ENCODE data around the gene SNRPB2.

Gene SNRPB2

DNA sequence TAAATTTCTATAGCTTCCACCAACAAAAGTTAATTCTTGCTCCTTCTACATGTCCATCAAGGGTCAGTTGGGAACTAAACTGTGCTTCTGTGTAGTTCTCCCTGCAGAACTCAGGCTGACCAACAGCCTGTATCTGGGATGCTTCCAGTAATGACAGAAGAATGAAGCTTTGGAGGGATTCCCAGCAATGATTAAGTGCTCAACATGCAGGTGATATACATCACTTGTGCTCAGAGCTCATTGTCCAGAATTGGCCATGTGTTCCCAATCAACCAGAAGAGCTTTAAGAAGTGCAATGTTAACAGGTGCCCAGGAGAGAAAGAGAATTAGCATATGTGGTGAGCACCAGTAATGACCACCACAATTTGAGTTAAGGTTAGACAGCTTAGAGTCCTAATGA, 37.4 kb upstream of the SNRPB2 start:
- TF ChIP-seq, protein P1, sequence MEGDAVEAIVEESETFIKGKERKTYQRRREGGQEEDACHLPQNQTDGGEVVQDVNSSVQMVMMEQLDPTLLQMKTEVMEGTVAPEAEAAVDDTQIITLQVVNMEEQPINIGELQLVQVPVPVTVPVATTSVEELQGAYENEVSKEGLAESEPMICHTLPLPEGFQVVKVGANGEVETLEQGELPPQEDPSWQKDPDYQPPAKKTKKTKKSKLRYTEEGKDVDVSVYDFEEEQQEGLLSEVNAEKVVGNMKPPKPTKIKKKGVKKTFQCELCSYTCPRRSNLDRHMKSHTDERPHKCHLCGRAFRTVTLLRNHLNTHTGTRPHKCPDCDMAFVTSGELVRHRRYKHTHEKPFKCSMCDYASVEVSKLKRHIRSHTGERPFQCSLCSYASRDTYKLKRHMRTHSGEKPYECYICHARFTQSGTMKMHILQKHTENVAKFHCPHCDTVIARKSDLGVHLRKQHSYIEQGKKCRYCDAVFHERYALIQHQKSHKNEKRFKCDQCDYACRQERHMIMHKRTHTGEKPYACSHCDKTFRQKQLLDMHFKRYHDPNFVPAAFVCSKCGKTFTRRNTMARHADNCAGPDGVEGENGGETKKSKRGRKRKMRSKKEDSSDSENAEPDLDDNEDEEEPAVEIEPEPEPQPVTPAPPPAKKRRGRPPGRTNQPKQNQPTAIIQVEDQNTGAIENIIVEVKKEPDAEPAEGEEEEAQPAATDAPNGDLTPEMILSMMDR (IDR thresholded peaks at IDR 0.05; ENCODE audit: poor library complexity, severe bottlenecking) = no peak
- ATAC-seq (ENCODE audit: low read depth) (no peak), DNase-seq (ENCODE audit: low spot score) (no peak)
- no peaks in the 10 kb centered on the region for H3K9me3 ChIP-seq (ENCODE audit: severe bottlenecking)
- peaks cover 4% of the 10 kb centered on the region for H3K27me3 ChIP-seq (ENCODE audit: insufficient read depth, poor library complexity, severe bottlenecking)
- no peak overlapping the region for H3K4me3 ChIP-seq (ENCODE audit: severe bottlenecking)
- no peak overlapping the region for H3K27ac ChIP-seq (ENCODE audit: poor library complexity, severe bottlenecking)
- H3K36me3 ChIP-seq (ENCODE audit: low read depth) = no peaks in the 10 kb centered on the region
- no peaks in the 10 kb centered on the region for H3K4me1 ChIP-seq (ENCODE audit: insufficient read depth, poor library complexity, severe bottlenecking)

DNA sequence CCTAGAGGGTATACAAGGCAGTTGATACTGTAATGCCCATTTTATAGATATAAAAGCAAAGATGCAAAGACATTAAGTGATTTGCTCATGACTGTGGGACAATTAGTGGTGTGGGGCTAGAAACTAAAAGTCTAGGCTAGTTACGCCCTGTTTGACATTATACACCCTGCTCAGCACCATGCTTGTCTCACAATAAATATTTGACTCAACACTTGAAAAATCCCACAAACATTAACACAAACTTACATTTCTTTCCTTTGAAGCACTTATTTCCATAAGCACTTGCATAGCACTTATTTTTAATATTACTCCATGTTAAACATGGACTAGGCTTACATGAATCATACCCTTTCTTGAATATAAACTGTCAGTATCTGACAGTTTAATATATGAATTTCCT, 36.5 kb upstream of the SNRPB2 start:
- ATAC-seq (ENCODE audit: low read depth) (no peak), DNase-seq (ENCODE audit: low spot score) (no peak)
- peaks cover 4% of the 10 kb centered on the region for H3K27me3 ChIP-seq (ENCODE audit: insufficient read depth, poor library complexity, severe bottlenecking)
- H3K27ac ChIP-seq (ENCODE audit: poor library complexity, severe bottlenecking) = no peak overlapping the region
- no peaks in the 10 kb centered on the region for H3K4me1 ChIP-seq (ENCODE audit: insufficient read depth, poor library complexity, severe bottlenecking)
- no peaks in the 10 kb centered on the region for H3K36me3 ChIP-seq (ENCODE audit: low read depth)
- H3K9me3 ChIP-seq (ENCODE audit: severe bottlenecking) = no peaks in the 10 kb centered on the region
- TF ChIP-seq, protein P1 (IDR thresholded peaks at IDR 0.05; ENCODE audit: poor library complexity, severe bottlenecking) = no peak
- H3K4me3 ChIP-seq (ENCODE audit: severe bottlenecking) = no peak overlapping the region

DNA sequence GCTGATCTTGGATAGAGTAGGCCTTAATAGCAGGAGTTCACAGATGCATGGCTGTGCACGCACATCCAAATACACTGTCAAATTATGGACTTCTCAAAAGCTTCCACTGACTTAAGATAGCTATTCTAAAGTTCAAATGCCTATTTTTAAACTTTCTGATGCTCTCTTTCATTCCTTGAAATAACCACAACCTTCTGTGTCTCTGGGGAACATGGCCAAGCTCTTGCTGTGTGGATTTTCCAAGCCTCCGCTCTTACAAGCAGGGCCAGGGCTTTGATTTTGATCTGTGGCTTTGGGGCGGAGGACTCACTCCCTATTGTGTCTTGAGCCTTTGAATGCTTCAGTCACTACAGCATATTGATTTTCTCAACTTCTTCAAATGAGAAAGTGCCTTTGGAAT, 35.7 kb upstream of the SNRPB2 start:
- DNase-seq (ENCODE audit: low spot score) = no peak
- TF ChIP-seq, protein P1 (IDR thresholded peaks at IDR 0.05; ENCODE audit: poor library complexity, severe bottlenecking) = no peak
- Histone ChIP-seq H3K36me3 (ENCODE audit: low read depth) (no peaks in the 10 kb centered on the region), H3K4me3 (ENCODE audit: severe bottlenecking) (no peak overlapping the region), H3K9me3 (ENCODE audit: severe bottlenecking) (no peaks in the 10 kb centered on the region), H3K27me3 (ENCODE audit: insufficient read depth, poor library complexity, severe bottlenecking) (peaks cover 4% of the 10 kb centered on the region), H3K27ac (ENCODE audit: poor library complexity, severe bottlenecking) (no peak overlapping the region), H3K4me1 (ENCODE audit: insufficient read depth, poor library complexity, severe bottlenecking) (no peaks in the 10 kb centered on the region)
- ATAC-seq (ENCODE audit: low read depth) = no peak

DNA sequence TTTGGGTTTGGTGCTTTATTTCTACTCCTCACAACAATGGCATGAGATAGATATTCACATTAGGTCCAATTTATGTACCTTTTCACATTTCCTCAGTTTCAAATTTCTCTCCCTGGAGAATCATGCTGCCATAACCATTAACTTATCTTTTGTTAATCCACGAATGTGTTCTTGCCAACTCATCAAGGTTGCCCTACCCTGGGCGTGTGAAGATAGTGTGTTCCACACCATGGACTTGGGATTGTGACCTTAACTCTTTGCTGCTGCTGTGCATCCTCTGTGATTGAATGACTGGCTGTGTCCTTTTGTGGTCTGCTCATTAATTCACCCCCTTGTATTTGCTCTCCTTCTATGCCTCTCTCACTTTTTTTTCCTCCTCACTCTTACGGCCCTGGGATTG, 34.2 kb upstream of the SNRPB2 start:
- Histone ChIP-seq H3K4me3 (ENCODE audit: severe bottlenecking) (no peak overlapping the region), H3K27me3 (ENCODE audit: insufficient read depth, poor library complexity, severe bottlenecking) (peaks cover 4% of the 10 kb centered on the region), H3K36me3 (ENCODE audit: low read depth) (no peaks in the 10 kb centered on the region), H3K9me3 (ENCODE audit: severe bottlenecking) (no peaks in the 10 kb centered on the region), H3K27ac (ENCODE audit: poor library complexity, severe bottlenecking) (no peak overlapping the region), H3K4me1 (ENCODE audit: insufficient read depth, poor library complexity, severe bottlenecking) (no peaks in the 10 kb centered on the region)
- TF ChIP-seq, protein P1 (IDR thresholded peaks at IDR 0.05; ENCODE audit: poor library complexity, severe bottlenecking) = no peak
- no peak for DNase-seq (ENCODE audit: low spot score)
- ATAC-seq (ENCODE audit: low read depth) = no peak

DNA sequence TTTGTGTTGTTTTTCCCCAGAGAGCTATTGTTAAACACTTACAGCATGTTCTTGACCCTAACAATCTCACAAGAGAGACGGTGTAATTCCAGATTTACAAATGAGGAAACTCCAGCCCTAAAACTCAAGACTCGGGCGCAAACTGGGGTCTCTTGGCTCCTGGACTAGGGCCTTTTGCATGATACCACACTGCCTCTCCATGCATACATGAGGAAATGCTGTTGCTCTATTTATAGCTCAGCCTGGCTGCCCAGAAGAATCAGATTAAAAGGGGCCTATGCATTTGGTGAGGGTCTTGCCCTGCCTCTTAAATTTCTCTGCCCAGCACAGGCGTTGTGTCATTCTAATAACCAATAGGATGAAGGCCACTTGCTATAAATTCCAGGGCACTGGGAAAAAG, 30.5 kb upstream of the SNRPB2 start:
- no peak for DNase-seq (ENCODE audit: low spot score)
- H3K4me3 ChIP-seq (ENCODE audit: severe bottlenecking) = no peak overlapping the region
- H3K9me3 ChIP-seq (ENCODE audit: severe bottlenecking) = no peaks in the 10 kb centered on the region
- TF ChIP-seq, protein P1 (IDR thresholded peaks at IDR 0.05; ENCODE audit: poor library complexity, severe bottlenecking) = no peak
- H3K27ac ChIP-seq (ENCODE audit: poor library complexity, severe bottlenecking) = no peak overlapping the region
- no peaks in the 10 kb centered on the region for H3K36me3 ChIP-seq (ENCODE audit: low read depth)
- peaks cover 4% of the 10 kb centered on the region for H3K27me3 ChIP-seq (ENCODE audit: insufficient read depth, poor library complexity, severe bottlenecking)
- ATAC-seq (ENCODE audit: low read depth) = no peak
- H3K4me1 ChIP-seq (ENCODE audit: insufficient read depth, poor library complexity, severe bottlenecking) = no peaks in the 10 kb centered on the region

Measured in RWPE2 (cell line).